ENCODE measurements around the gene IDH2. TPM values are rescaled to one million over a fixed set of nuclear protein-coding genes. Genes with fewer than 3 reads are reported as not detected.

Gene IDH2
- total RNA-seq, 4 donors from 2014 or later: 29.4 to 49.6 (median 33.5) TPM

DNA sequence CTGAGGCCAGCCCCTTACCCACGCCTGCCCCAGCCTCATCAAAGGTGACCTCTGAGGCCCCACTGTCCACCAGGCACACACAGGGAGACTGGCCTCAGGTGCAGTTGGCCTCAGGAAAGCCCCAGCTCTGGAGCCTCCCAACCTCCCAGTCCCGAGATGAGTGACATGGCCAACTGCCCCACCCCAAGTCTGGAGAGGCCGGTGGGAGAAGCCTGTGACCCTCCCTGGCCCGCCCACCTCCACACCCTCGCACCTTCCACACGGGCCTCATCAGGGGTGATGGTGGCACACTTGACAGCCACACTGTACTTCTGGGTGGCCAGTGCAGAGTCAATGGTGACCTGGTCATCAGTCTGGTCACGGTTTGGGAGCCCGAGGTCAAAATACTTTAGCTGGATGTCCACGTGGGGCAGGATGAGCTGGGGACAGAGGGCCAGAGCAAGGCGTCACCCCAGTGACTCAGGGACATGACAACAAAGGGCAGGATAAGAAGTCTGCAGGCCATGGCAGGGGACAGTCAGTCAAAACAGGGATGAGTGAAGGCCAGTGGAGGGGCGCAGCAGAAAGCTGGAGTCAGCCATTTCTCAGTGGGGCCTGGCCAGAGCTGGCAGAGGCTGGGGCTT, 11.9 kb downstream of the IDH2 start:
- no peak overlapping the region for H3K27ac ChIP-seq
- peaks cover under 1 to 7% of the 10 kb centered on the region in 2 donors for H3K4me1 ChIP-seq
- WGBS, 2 donors: 87 to 96% methylated on average over 7 to 9 of the region's 11 CpGs
- no peak overlapping the region for H3K4me3 ChIP-seq (replicated peaks in 1 of 3)
- TF ChIP-seq, protein P1, sequence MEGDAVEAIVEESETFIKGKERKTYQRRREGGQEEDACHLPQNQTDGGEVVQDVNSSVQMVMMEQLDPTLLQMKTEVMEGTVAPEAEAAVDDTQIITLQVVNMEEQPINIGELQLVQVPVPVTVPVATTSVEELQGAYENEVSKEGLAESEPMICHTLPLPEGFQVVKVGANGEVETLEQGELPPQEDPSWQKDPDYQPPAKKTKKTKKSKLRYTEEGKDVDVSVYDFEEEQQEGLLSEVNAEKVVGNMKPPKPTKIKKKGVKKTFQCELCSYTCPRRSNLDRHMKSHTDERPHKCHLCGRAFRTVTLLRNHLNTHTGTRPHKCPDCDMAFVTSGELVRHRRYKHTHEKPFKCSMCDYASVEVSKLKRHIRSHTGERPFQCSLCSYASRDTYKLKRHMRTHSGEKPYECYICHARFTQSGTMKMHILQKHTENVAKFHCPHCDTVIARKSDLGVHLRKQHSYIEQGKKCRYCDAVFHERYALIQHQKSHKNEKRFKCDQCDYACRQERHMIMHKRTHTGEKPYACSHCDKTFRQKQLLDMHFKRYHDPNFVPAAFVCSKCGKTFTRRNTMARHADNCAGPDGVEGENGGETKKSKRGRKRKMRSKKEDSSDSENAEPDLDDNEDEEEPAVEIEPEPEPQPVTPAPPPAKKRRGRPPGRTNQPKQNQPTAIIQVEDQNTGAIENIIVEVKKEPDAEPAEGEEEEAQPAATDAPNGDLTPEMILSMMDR (IDR thresholded peaks at IDR 0.05): no peak
- no peak for TF ChIP-seq POLR2A (IDR thresholded peaks at IDR 0.05)
- intact Hi-C loops (cut with DNase I): no loop called here
- DNase-seq: no peak
- no peaks in the 10 kb centered on the region for H3K9me3 ChIP-seq
- H3K36me3 ChIP-seq: peaks cover 5 to 10% of the 10 kb centered on the region in 2 donors
- no peaks in the 10 kb centered on the region for H3K27me3 ChIP-seq

DNA sequence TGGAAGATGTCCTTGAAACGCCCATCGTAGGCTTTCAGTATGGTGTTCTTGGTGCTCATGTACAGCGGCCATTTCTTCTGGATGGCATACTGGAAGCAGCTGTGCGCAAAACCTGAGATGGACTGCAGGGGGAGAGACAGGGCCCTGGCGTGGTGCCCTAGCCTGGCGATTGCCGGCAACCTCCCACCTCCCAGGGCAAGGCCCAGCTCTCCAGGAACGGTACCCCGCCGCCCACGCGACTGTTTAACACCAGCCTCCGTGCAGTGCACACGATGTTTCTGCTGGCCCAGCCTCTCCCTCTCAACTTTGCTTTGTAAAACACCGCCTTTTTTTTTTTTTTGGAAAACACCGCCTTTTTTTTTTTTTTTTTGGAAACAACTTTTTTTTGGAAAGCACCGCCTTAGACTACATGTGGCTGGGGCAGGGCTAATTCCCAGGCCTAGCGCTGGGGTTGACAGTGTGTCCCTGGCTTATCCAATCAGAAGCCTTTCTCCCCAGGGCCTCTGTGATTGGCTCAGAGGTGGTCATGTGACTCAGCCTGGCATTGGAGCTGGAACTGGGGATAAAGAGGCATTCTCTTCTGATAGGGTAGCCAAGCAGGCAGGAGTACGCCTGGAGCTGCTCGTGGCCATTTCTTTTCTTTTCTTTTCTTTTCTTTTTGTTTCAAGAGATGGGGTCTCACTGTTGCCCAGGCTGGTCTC, 14.7 kb downstream of the IDH2 start:
- no peak for DNase-seq
- no peaks in the 10 kb centered on the region for H3K9me3 ChIP-seq
- peaks cover 19 to 24% of the 10 kb centered on the region in 2 donors for H3K36me3 ChIP-seq
- H3K4me1 ChIP-seq: no peaks in the 10 kb centered on the region
- H3K27me3 ChIP-seq: no peaks in the 10 kb centered on the region
- no peak for TF ChIP-seq POLR2A (IDR thresholded peaks at IDR 0.05)
- TF ChIP-seq, protein P1 (IDR thresholded peaks at IDR 0.05): no peak
- no peak overlapping the region for H3K4me3 ChIP-seq (replicated peaks in 1 of 3)
- 86 to 90% methylated on average over 20 of the region's 20 CpGs for WGBS, 2 donors
- H3K27ac ChIP-seq: no peak overlapping the region
- intact Hi-C loops (cut with DNase I): loop anchor here (10.0 kb wide), 1 partner anchor 323 kb away; no protein-coding TSS in a partner anchor

DNA sequence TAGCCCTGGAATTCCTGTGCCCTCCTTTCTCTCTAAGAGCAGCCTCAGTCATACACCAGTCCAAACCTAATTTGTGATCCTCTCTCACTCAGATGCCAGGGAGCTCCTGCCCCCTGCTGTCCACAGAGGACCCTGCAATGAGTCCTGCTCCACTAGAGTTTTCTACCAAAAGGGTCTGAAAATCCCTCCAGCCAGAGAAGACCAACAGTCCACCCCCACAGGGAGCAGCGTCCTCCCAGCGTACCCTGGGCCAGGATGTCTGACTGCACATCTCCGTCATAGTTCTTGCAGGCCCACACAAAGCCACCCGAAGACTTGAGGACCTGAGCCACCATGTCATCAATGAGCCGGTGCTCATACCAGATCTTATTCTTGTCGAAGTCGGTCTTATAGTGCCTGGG, 15.4 kb downstream of the IDH2 start:
- Histone ChIP-seq H3K9me3 (no peaks in the 10 kb centered on the region), H3K27ac (no peak overlapping the region), H3K4me3 (replicated peaks in 1 of 3) (no peak overlapping the region), H3K4me1 (no peaks in the 10 kb centered on the region), H3K27me3 (no peaks in the 10 kb centered on the region), H3K36me3 (peaks cover 19 to 24% of the 10 kb centered on the region in 2 donors)
- DNase-seq: peak; percentile 37 to 50
- intact Hi-C loops (cut with DNase I): loop anchor here (10.0 kb wide), 1 partner anchor 322 kb away; no protein-coding TSS in a partner anchor
- TF ChIP-seq POLR2A (IDR thresholded peaks at IDR 0.05): no peak
- TF ChIP-seq, protein P1 (IDR thresholded peaks at IDR 0.05): peak; percentile 6 to 67 (median 52)
- whole genome bisulfite sequencing, 2 donors: 88 to 94% methylated on average over 5 to 7 of the region's 7 CpGs

DNA sequence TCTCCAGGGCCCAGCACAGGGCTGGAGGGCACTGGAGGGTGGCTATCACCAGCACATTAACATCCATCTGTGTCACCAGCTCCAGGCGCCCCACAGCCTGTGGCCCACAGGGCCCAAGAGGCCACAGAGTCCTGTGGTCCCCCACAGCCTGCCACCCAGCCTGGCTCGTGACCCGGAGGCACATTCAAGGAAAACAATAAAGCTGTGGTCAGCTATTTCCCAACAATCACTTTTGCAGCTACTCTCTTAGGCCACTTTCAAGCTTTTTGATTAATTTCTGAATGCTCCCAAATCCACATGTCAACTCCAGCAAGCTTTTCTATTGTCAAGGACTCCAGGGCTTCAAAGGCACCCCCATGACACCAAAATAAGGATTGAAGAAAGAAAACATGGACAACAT, 16.7 kb downstream of the IDH2 start:
- no peaks in the 10 kb centered on the region for H3K9me3 ChIP-seq

DNA sequence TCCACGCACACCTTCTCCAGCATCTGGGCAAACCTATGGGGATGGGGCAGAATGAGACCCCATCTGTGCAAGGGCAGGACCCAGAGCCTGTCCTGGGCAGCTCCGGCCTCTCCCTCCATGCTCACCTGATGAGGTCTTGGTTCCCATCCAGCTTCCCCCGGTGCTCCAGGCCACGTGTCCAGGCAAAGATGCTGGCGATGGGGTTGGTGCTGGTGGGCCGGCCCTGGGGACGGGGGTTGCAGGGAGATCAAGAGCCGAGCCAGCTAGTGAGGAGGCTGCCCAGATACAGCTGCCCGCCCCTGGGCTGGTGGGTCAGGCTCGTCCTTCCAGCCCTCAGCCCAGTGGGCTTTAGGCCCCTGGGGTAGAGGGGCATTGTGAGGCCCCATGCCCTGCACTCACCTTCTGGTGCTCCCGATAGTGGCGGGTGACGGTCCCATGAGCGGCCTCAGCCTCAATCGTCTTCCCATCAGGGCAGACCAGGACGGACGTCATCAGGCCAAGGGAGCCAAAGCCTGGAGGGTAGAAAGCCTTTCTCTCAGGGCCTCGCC, 17.3 kb downstream of the IDH2 start:
- Histone ChIP-seq H3K27ac (no peak overlapping the region), H3K9me3 (no peaks in the 10 kb centered on the region), H3K4me3 (replicated peaks in 1 of 3) (no peak overlapping the region), H3K36me3 (peaks cover 19 to 24% of the 10 kb centered on the region in 2 donors), H3K27me3 (no peaks in the 10 kb centered on the region), H3K4me1 (no peaks in the 10 kb centered on the region)
- DNase-seq: no peak
- intact Hi-C loops (cut with DNase I): loop anchor here (10.0 kb wide), 1 partner anchor 320 kb away; no protein-coding TSS in a partner anchor
- WGBS, 2 donors: 93 to 99% methylated on average over 8 to 9 of the region's 18 CpGs
- TF ChIP-seq POLR2A (IDR thresholded peaks at IDR 0.05): no peak
- TF ChIP-seq, protein P1 (IDR thresholded peaks at IDR 0.05): no peak

More for the DNA sequence above, 16.7 kb downstream of the IDH2 start:
- Histone ChIP-seq H3K4me1 (no peaks in the 10 kb centered on the region), H3K36me3 (peaks cover 19 to 24% of the 10 kb centered on the region in 2 donors), H3K27me3 (no peaks in the 10 kb centered on the region), H3K27ac (no peak overlapping the region), H3K4me3 (replicated peaks in 1 of 3) (no peak overlapping the region)
- no peak for TF ChIP-seq POLR2A (IDR thresholded peaks at IDR 0.05)
- intact Hi-C loops (cut with DNase I): loop anchor here (10.0 kb wide), 1 partner anchor 321 kb away; no protein-coding TSS in a partner anchor
- 74 to 96% methylated on average over 2 to 3 of the region's 3 CpGs for WGBS, 2 donors
- DNase-seq: no peak
